Inferior parietal cortex (tissue), 1 donor: ENCODE data around the gene CENPU.
"Not testable (repeated sequence)": the region's sequence is repeated elsewhere in the genome, so short reads cannot be mapped to it uniquely, and the experiment has no call there.

Source experiments
- DNase-seq: peaks from one replicate; pipeline ENCODE4 v3.0.0-alpha.2; 2016; ENCODE audit errors: extremely low spot score

The CENPU gene, protein sequence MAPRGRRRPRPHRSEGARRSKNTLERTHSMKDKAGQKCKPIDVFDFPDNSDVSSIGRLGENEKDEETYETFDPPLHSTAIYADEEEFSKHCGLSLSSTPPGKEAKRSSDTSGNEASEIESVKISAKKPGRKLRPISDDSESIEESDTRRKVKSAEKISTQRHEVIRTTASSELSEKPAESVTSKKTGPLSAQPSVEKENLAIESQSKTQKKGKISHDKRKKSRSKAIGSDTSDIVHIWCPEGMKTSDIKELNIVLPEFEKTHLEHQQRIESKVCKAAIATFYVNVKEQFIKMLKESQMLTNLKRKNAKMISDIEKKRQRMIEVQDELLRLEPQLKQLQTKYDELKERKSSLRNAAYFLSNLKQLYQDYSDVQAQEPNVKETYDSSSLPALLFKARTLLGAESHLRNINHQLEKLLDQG

GRCh38 chr4:184733654-184734524, at the start of gene CENPU:
Gene CENPU (minus strand): TSS chr4:184734096. CDS start chr4:184734062, 34 bp downstream.
- DNase-seq: peak; percentile 98

- no peak for DNase-seq
Measured at GRCh38 chr4:184782731-184783373, 49.0 kb upstream of the CENPU start.

DNA sequence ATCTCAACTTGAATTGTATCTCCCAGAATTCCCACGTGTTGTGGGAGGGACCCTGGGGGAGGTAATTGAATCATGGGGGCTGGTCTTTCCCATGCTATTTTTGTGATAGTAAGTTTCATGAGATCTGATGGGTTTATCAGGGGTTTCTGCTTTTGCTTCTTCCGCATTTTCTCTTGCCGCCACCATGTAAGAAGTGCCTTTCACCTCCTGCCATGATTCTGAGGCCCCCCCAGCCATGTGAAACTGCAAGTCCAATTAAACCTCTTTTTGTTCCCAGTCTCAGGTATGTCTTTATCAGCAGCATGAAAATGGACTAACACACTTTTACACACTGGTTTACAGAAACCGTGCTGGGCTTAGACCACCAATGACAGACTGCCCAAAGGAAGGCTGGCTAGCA, 45.3 kb upstream of the CENPU start:
- DNase-seq: not testable (repeated sequence)

GRCh38 chr4:184778325-184778724, 44.4 kb upstream of the CENPU start:
- no peak for DNase-seq

- no peak for DNase-seq
Measured at GRCh38 chr4:184776821-184777220, 42.9 kb upstream of the CENPU start.

- DNase-seq: no peak
Measured at GRCh38 chr4:184775854-184776555, 42.1 kb upstream of the CENPU start.

- DNase-seq: no peak
Measured at GRCh38 chr4:184774152-184774551, 40.3 kb upstream of the CENPU start.

- DNase-seq: no peak
Measured at GRCh38 chr4:184771416-184771815, 37.5 kb upstream of the CENPU start.

DNA sequence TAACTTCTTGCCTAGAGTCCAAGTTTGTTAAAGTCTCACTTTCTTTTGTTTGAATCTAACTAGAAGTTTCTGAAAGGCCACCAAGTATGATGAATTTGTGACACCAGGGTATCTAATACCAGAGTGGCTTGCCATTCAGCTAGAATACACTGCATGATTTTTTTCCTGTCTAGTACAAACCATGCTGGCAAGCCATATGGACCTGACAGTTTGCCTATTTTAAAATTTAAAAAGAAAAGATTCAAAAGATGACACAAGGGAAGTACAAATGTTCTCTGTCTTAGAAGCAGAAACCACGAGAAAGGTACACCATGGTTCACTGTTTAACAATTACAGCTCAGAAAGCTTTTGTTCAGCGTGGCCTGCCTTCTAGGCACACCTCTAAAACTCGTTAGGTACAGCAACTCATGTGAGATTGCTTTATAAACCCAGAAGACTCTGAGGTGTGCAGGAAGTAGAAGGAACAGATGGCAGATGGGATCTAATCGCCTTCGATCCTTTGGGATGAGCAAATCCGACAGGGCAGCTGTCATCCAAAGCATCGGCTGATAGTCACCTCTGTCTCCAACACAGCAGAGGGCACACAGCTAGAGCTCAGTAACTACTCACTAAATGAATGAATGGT, 35.4 kb upstream of the CENPU start:
- DNase-seq: no peak

- DNase-seq: no peak
Measured at GRCh38 chr4:184768296-184768695, 34.4 kb upstream of the CENPU start.

- no peak for DNase-seq
Measured at GRCh38 chr4:184766446-184766845, 32.5 kb upstream of the CENPU start.

DNA sequence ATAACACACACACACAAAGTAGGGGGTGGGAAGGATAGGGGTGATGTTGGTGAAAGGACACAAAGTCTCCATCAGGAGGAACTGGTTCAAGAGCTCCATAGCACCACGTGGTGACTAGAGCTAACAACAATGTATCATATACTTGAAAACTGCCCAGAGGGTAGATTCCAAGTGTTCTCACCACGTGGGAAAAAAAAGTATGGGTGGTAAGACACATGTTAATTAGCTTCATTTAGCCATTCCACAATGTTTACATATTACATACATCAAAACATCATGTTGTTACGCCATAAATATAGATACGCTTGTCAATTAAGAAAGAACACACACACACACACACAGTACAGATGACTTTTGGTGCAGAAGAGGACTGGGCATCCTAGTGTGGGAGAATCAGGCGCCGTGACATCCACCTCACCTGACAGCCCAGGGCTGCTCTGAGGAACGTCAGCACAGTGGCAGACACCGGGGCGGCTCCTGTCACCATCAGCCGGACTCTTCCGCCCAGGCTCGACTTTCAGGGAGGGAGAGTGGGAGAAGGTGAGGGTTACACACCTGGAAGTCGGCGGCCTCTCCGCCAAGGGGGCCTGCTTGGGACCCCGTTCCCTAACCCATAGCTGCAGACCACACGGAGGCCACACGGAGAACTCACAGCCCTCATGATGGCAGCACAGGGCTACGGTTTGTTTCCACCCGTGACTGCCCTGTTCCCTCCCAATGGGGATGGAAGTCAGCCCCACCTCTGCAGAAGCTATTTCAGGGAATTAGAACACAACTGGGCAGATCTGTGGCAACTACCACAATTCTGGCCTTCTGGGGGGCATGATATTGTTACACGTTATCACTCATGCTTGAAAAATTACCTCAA, 31.8 kb upstream of the CENPU start:
- no peak for DNase-seq

- DNase-seq: no peak
Measured at GRCh38 chr4:184764601-184765000, 30.7 kb upstream of the CENPU start.

GRCh38 chr4:184763150-184763780, 29.4 kb upstream of the CENPU start:
- DNase-seq: no peak

GRCh38 chr4:184762100-184762499, 28.2 kb upstream of the CENPU start:
- DNase-seq: no peak

GRCh38 chr4:184760681-184761080, 26.8 kb upstream of the CENPU start:
- no peak for DNase-seq

DNA sequence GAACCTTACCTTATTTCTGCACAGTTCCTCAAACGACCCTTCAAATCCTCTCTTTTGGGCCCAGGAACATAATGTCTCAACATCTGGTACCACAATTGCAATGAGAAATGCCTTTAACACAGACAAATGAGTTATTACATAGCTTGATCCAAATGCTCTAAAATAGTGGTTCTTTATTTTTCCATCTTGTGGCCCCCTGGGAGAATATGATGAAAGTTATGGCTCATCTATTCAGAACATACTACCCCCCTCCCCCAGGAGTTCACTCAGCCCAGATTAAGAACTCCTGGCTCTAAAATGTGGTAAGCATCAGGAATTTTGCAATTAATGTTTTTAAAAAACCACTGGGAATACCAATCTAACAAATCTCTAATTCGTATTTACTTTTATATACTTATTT, 23.9 kb upstream of the CENPU start:
- DNase-seq: no peak

GRCh38 chr4:184756399-184756798, 22.5 kb upstream of the CENPU start:
- no peak for DNase-seq

- no peak for DNase-seq
Measured at GRCh38 chr4:184755278-184755677, 21.4 kb upstream of the CENPU start.
